GM19238 (cell line): ENCODE data around the gene DUSP2.

ENCODE experiments used
- DNase-seq: peaks from one replicate; pipeline ENCODE4 v3.0.0; 2011; ENCODE audit warnings: low spot score; ENCODE audit not compliant: insufficient read length

DUSP2 gene

GRCh38 chr2:96103187-96103601 lies 42.0 kb downstream of the DUSP2 start:
- no peak for DNase-seq

GRCh38 chr2:96102596-96103186 lies 42.5 kb downstream of the DUSP2 start:
- no peak for DNase-seq

GRCh38 chr2:96100893-96101304 lies 44.3 kb downstream of the DUSP2 start:
- no peak for DNase-seq

GRCh38 chr2:96099861-96100798 lies 45.1 kb downstream of the DUSP2 start:
- DNase-seq = peak; percentile 1

GRCh38 chr2:96098900-96099590 lies 46.2 kb downstream of the DUSP2 start:
- DNase-seq = no peak

GRCh38 chr2:96097951-96098823 lies 47.1 kb downstream of the DUSP2 start:
- DNase-seq = no peak

- no peak for DNase-seq
These were observed 47.8 kb downstream of the DUSP2 start for GRCh38 chr2:96097441-96097840.

- no peak for DNase-seq
These were observed 50.1 kb downstream of the DUSP2 start for GRCh38 chr2:96095116-96095636.

- DNase-seq = no peak
These were observed 51.7 kb downstream of the DUSP2 start for GRCh38 chr2:96093528-96093927.
